NCI-H2227 treated with DMSO at 0.1 percent for 48 hours (cell line): ENCODE results near the gene FBRSL1.
"Not testable (repeated sequence)": the region's sequence is repeated elsewhere in the genome, so short reads cannot be mapped to it uniquely, and the experiment has no call there.

Experiments used
- DNase-seq: peaks from one replicate; lab custom pipeline; 2025; lab: John Stamatoyannopoulos, UW

Gene FBRSL1

DNA sequence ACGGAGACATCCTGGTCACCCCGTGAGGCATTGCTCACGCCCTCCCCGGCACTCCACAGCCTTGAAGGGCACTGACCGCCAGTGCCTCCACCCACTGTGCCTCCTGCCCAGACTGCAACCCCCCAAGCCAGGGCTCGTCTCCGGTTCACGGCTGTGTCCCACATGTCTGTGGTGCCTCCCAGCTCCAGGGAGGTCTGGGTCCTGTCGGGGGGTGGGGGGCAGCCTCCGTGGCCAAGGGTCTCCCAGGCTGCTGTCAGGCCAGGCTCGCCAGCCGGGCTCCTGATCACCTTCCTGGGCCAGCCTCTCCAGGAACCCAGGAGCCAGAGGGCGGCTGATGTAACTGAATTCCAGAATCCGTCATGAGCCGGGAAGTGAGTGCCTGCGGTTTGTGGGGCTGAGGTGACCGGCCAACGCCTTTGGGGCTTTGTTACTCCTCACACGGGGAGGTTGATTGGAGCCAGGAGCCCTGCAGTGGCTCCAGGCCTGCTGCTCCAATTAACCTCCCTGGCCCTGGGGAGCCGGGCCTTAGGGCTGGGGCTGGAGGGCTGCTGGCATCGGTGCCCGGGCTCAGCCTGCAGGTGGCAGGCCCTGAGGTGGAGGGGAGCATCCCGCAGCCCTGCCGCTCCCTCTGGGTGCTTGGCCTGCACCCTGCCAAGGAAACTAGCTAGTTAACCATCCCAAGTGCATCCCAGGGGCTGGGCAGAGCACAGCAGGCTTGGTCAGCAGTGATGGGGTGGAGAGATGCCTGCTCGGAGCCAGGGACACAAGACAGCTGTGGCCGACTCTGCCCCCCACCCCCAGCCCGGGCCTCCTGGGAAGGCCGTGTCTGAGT, 36.4 kb upstream of the FBRSL1 start:
- no peak for DNase-seq

DNA sequence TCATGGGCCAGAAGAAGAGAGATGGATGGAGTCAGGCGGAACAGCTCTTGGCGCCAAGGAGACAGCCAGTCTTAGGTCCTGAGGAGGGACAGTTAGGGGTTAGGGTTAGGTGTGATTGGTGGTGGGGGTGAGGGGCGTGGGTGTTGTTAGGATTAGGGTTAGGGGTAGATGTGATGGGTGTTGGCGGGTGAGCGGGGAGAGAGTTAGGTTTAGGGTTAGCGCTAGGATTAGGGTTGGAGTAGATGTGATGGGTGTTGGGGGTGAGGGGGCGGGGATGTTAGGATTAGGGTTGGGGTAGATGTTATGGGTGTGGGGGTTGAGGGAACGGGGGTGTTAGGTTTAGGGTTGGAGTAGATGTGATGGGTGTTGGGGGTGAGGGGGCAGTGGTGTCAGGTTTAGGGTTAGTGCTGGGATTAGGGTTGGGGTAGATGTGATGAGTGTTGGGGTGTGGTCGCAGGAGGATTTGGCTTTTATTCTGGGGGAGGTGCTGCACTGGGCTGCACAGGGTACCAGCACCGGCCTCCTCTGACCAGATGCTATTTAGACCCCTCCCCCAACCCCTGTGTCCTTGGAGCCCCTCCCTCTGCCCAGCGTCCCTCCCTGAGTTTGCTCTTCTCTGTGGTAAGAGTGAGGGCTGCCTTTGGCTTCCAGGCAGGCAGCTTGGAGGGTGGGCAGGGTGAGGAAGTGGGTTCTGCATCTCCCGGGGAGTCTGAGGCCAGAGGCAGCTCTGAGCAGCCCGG, 35.6 kb upstream of the FBRSL1 start:
- DNase-seq, result no peak

DNA sequence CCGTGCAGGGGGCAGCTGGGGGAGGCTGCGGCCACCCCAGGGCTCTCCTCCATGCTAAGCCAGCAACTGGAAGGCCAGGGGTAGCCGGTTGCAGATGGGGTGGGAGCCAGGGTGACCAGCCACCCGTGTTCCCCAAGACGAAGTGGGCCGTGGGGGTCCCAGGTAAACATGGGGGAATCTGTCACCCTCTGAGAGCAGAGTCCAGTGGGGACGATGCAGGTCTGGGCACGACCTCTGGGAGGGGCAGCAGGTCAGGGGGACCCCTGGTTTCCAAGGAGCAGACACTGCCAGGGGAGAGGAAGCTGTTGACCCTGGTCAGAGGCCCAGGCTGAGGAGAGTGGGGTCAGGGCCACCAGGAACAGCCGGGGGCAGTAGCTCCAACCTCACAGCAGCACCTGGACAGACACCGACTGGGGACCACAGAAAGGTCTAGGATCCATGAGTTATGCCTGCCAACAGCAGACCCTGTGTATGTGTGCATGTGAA, 35.0 kb upstream of the FBRSL1 start:
- DNase-seq, result no peak

DNA sequence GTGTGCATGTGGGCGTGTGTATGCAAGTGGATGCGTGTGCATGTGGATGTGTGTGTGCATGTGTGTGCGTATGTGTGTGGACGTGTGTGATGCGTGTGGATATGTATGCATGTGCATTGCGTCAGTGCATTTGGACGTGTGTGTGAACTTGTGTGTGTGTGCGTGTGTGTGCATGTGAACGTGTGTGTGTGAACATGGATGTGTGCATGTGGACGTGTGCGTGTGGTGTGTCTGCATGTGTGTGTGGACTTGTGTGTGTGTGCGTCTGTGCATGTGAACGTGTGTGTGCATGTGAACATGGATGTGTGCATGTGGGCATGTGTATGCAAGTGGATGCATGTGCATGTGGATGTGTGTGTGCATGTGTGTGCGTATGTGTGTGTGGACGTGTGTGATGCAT, 34.4 kb upstream of the FBRSL1 start:
- DNase-seq, result no peak

DNA sequence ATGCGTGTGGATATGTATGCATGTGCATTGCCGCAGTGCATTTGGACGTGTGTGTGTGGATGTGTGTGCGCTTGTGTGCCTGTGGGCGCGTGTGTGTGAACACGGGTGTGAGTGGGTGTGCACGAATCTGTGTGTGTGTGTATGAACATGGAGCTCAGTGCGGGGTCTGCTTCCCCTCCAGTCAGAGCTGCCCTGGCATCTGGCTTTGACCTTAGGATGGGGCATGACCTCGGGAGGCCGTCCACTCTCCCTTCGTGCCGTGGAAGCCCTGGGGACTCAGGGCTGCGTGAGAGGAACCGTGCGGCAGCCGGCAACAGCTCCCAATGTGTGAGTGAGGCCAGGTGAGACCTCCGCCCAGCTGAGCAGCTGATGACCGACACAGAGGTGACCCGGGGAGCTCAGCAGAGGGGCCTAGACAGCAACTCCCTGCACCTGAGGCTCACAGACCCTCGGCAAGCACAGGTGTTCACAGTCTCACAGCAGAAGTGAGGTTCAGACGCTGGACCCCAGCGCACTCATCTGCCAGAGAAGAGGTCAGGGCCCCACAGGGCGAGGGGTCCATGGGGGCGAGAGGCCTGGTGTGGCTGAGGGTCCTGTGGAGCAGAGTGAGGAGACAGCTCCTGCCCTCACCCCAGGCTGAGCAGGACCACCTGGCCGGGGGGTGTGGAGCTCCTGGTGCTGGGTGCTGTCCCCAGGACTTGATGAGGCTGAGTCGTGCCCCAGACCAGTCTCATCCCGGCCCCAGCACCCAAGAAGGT, 33.6 kb upstream of the FBRSL1 start:
- no peak for DNase-seq

DNA sequence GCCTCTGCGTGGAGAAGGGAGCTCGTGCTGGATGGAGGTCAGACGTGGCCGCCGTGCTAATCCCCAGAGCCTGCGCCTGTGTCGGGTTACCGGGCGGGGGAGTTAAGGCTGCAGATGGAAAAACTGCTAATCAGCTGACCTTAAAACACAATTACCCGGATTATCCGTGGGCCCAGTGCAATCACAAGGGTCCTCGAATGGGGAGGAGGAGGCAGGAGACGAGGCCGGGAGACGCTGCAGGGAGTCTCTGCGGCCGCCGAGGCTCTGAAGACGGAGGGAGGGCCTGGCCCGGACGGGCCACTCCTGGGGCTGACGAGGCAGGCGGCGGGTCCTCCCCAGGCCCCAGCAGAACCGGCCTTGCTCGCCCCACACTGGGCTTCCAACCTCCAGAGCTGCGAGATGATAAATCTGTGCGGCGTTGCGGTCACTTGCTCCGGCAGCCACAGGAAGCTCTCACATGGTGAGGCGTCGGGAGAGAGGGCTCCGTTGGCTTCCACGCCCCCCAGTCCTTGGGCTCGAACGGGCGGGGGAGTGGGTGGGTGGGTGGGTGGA, 32.9 kb upstream of the FBRSL1 start:
- DNase-seq, result no peak

DNA sequence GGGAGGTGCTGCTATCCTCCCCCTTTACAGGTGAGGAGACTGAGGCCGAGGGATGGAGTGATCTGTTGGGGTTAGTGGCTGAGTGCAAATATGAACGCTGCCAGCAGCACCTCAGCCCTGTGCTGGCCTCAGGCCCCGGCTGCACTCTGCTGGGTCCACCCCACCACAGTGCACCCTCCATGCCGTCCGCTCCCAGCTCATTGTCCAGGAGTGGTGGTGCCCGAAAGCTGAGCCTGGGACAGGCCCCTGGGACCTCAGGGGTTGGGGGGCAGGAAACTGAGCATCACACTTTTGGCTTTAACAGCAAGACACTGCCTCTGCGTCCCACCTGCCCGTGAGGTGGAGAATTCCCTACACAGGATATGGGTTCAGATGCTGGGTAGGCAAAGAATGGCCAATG, 31.5 kb upstream of the FBRSL1 start:
- no peak for DNase-seq

DNA sequence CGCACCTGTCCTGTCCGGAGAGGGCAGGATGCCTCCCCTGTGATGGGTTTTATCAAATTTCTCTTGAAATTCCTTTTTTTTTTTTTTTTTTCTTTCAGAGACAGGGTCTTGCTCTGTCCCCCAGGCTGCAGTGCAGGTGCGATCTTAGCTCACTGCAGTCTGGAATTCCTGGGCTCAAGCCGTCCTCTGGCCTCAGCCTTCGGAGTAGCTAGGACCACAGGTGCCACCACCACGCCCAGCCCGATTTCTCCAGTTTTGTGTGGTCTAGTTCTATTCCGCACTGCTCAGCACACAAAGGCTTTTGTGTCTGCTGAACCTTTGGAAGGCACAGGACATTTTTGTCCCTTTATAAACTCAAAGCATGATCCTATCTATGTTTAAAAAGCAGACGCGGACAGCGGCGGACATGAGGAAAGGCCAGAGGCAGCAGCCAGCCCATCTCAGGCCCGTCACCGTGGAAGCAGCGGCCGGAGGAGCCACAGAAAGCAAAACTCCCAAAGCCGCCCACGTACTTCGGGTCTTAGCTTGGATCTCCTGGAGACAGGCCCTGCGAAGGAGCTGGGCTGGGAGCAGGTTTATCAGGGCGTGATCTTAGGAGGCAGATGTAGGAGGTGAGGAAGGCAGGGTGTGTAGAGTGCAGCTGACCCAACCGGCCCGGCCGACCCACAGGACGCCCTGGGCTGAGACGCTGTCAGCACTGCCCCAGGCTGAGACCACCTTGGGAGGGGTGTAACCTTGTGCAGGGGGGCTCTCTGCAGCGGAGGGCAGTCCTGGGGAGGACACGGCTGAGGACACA, 30.9 kb upstream of the FBRSL1 start:
- no peak for DNase-seq

DNA sequence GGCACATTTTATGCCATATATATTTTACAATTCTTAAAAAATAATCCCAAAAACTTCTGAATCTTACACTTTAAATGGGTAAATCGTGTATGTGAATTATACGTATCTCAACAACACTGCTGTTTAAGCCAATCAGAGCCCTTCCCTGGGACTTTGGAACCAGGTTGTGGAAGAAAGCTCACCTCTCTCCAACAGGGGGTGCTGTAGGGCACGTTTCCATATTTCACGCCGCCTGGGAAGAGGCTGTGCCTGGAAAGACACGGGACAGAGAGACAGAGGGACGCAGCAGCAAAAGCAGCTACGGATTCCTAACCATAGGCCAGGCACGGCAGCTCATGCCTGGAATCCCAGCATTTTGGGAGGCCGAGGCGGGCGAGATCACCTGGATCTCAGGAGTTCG, 29.4 kb upstream of the FBRSL1 start:
- DNase-seq, result no peak

DNA sequence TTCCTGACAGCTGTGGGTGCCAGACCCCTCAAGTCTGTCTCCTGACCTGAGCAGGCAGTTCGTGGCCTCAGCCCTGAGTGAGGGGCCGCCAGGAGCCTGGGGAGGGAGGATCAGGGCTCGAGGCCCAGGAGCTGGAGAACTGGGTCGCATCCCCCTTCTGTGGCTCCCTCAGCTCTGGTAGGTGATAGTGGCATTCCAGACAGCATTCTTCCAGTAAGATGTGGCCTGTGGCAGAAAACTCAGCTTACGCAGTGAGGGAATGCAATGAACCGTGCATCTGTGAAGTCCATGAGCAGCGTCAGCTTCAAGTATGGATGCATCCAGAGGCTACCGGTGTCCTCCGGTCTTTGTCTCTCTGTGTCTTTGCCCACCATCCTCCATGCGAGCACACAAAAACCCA, 28.4 kb upstream of the FBRSL1 start:
- no peak for DNase-seq

DNA sequence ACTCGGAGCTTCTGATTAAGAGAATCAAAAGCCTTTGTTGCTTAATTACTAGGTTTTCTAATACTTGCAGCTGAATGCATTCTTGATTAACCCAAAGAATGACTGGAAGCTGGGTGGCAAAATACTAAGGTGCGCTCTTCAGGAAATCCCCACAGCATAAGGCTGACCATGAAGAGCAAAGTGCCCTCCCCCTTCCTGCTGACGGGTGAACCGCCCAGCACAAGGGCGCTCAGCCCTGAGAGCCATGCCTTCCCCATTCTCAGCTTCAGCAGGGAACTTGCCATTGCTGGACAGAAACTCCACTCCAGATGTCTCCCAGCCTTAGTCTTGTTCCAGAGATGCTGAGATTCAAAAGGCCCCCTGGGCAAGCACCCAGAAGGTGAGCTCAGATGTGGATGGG, 27.2 kb upstream of the FBRSL1 start:
- DNase-seq, result no peak

DNA sequence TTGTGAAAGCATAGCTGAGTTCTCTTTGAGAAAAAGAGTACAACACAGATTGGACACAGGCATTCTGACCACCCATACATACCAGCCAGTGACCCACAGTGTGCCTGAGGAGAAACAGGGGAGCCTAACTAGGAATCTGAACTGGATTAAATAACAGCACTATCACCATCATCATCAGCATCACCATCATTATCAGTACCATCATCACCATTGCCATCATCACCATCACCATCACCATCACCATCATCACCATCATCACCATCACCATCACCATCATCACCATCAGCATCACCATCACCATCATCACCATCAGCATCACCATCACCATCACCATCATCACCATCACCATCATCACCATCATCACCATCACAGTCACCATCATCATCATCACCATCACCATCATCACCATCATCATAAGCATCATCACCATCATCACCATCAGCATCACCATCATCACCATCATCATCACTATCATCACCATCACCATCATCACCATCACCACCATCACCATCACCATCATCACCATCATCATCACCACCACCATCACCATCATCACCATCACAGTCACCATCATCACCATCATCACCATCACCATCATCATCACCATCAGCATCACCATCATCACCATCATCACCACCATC, 26.5 kb upstream of the FBRSL1 start:
- not testable (repeated sequence) for DNase-seq

DNA sequence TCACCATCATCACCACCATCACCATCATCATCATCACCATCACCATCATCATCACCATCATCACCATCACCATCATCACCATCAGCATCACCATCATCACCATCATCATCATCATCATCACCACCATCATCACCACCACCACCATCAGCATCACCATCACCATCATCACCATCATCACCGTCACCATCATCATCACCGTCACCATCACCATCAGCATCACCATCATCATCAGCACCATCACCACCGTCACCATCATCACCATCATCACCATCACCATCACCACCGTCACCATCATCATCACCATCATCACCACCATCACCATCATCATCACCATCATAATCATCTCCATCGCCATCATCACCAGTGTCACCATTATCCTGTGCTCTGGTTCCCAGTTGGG, 25.6 kb upstream of the FBRSL1 start:
- not testable (repeated sequence) for DNase-seq

DNA sequence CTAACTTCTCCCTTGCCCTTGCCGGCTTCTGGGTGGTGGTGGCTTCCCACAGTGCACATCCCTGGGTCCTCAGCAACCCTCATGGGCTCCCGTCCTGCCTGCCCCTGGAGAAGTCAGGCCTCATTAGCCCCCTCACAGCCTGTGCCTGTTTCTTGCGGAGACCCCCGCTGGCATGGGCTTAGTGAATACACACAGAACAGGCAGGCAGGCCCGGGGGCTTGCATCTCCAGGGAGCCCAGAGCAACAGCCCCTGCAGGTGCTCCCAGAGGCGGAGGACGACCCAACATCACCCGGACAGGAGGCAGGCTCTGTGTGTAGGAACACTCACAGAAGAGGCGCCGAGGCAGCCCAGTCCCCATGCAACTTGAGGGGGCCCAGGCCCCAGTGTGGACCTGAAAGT, 25.1 kb upstream of the FBRSL1 start:
- DNase-seq, result no peak

DNA sequence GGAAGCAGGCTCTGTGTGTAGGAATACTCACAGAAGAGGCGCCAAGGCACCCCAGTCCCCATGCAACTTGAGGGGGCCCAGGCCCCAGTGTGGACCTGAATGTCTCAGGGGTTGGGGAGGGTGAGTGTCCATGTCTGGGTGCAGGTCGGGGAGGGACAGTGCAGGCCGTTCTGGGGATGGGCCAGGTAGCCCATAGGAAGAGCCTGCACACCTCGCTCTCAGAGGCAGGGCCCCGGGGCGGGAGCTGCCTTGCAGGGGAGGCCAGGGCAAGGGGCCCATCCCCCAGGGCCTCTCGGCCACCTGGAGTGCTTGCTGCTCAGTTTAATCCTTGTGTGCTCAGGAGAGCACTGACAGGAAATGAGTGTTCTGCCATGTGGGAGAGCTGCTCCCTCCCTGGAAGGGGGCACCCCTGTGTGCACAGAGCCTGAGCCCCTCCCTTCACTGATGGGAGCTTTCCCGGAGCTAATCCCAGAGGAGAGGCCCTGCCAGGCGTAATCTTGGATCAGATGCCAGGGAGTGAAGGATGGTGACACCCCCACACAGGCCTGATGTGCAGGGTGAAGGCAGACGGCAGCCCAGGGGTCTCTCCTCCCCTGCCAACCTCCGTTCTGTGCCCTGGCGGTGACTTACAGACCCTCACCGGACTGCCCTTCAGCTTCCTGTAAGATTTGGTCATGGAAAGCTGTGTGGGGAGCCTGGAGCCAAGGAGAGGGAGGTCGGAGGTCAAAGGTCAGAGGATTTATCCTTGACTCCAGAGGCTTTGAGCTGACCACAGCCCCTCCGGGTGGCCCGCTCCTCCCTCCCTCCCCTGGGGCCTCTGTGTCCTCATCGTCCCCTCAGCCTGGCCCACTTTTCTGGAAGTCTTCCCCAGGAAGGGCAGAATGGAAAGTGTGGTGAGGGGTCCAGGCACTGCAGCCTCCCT, 24.4 kb upstream of the FBRSL1 start:
- no peak for DNase-seq

DNA sequence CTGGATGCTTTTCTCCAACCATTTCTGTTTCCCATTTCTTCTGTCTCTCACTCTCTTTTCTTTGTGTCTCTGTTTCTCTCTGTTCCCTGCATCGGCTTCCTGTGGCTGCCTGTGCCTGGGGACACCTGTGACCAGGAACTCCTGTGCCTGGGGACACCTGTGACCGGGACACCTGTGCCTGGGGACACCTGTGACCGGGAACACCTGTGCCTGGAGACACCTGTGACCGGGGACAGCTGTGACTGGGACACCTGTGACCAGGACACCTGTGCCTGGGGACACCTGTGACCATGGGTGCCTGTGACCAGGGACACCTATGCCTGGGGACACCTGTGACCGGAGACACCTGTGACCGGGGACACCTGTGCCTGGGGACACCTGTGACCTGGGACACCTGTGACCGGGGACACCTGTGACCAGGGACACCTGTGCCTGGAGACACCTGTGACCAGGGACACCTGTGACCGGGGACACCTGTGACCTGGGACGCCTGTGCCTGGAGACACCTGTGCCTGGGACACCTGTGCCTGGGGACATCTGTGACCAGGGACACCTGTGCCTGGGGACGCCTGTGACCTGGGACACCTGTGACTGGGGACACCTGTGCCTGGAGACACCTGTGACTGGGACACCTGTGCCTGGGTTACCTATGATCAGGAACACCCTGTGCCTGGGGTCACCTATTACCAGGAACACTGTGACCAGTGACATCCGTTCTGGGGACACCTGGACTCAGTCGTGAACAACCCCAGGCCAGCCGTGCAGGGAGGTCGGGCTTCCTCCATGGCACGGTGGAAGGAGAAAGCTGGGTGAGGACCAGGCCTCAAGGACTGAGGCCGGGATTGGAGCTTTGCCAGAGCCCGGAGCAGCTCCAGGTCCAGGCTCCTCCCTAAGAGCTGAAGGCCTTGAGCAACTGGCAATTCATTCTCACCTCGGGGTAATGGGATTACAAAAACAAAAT, 23.4 kb upstream of the FBRSL1 start:
- DNase-seq, result no peak

DNA sequence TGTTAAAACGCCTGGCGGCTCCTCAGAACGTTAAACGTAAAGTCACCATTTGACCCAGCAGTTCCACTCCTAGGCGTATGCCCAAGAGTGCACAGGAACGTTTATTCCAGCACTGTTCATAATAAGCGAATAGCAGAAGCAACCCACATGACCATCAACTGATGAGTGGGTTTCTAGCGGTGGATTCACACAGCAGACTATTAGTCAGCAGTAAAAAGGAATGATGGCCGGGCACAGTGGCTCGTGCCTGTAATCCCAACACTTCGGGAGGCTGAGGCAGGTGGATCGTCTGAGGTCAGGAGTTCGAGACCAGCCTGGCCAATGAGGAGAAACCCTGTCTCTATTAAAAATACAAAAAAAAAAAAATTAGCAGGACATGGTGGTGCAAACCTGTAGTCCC, 22.4 kb upstream of the FBRSL1 start:
- no peak for DNase-seq

DNA sequence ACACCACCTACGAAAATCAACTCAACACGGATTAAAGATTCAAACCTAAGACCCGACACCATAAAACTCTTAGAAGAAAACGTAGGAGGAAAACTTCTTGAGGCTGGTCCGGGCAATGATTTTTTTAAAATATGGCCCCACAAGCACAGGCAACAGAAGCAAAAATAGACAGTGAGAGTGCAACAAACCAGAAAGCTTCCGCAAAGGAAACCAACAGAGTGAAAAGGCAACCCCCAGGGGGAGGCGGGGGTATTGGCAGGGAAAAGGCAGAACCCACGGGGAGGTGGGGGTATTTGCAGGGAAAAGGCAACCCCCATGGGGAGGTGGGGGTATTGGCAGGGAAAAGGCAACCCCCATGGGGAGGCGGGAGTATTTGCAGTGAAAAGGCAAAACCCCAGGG, 20.5 kb upstream of the FBRSL1 start:
- no peak for DNase-seq

DNA sequence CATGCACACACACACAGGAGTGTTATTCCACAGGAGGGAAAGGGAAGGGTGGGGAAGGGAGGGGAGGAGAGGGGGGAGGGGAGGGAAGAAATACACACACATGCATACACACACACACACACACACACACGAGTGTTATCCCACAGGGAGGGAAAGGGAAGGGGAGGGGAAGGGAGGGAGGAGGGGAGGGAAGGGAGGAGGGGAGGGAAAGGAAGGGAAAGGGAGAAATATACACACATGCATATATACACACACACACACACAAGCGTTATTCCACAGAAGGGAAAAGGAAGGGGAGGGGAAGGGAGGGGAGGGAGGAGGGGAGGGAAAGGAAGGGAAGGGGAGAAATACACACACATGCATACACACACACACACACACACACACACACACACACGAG, 19.6 kb upstream of the FBRSL1 start:
- DNase-seq, result no peak
